ENCODE data around the gene SLC39A11. TPM values are rescaled to one million over a fixed set of nuclear protein-coding genes. Genes with fewer than 3 reads are reported as not detected.

The SLC39A11 gene
- total RNA-seq, 1 donor from 2014 or later = 13.2 TPM

GRCh38 chr17:72658675-72659074 lies 433.8 kb downstream of the SLC39A11 start:
- H3K36me3 Mint-ChIP-seq (ENCODE audit: low read depth, unreplicated experiment) = no peaks in the 10 kb centered on the region
- H3K27me3 Mint-ChIP-seq (ENCODE audit: unreplicated experiment) = peaks cover 5% of the 10 kb centered on the region
- no peaks in the 10 kb centered on the region for H3K9me3 Mint-ChIP-seq (ENCODE audit: unreplicated experiment)
- peaks cover 3% of the 10 kb centered on the region for H3K4me1 Mint-ChIP-seq (ENCODE audit: unreplicated experiment)
- no peak overlapping the region for H3K27ac Mint-ChIP-seq (ENCODE audit: unreplicated experiment)
- no peak overlapping the region for H3K4me3 Mint-ChIP-seq (ENCODE audit: unreplicated experiment)
- no peak for DNase-seq (ENCODE audit: low spot score)
- TF ChIP-seq CTCF (IDR thresholded peaks at IDR 0.05; ENCODE audit: unreplicated experiment) = no peak

- no peak for TF ChIP-seq CTCF (IDR thresholded peaks at IDR 0.05; ENCODE audit: unreplicated experiment)
- H3K36me3 Mint-ChIP-seq (ENCODE audit: low read depth, unreplicated experiment) = no peaks in the 10 kb centered on the region
These were observed 434.8 kb downstream of the SLC39A11 start for GRCh38 chr17:72657467-72658317.

GRCh38 chr17:72656130-72656763 lies 436.2 kb downstream of the SLC39A11 start:
- Mint-ChIP-seq H3K9me3 (ENCODE audit: unreplicated experiment) (no peaks in the 10 kb centered on the region), H3K4me1 (ENCODE audit: unreplicated experiment) (peaks cover 5% of the 10 kb centered on the region), H3K27ac (ENCODE audit: unreplicated experiment) (no peak overlapping the region), H3K36me3 (ENCODE audit: low read depth, unreplicated experiment) (no peaks in the 10 kb centered on the region), H3K27me3 (ENCODE audit: unreplicated experiment) (peaks cover 2% of the 10 kb centered on the region), H3K4me3 (ENCODE audit: unreplicated experiment) (no peak overlapping the region)
- no peak for DNase-seq (ENCODE audit: low spot score)
- no peak for TF ChIP-seq CTCF (IDR thresholded peaks at IDR 0.05; ENCODE audit: unreplicated experiment)

More at GRCh38 chr17:72657467-72658317, 434.8 kb downstream of the SLC39A11 start:
- Mint-ChIP-seq H3K4me3 (ENCODE audit: unreplicated experiment) (no peak overlapping the region), H3K9me3 (ENCODE audit: unreplicated experiment) (no peaks in the 10 kb centered on the region), H3K27ac (ENCODE audit: unreplicated experiment) (no peak overlapping the region), H3K4me1 (ENCODE audit: unreplicated experiment) (peaks cover 5% of the 10 kb centered on the region), H3K27me3 (ENCODE audit: unreplicated experiment) (no peaks in the 10 kb centered on the region)
- no peak for DNase-seq (ENCODE audit: low spot score)

GRCh38 chr17:72654706-72655105 lies 437.8 kb downstream of the SLC39A11 start:
- H3K36me3 Mint-ChIP-seq (ENCODE audit: low read depth, unreplicated experiment) = no peaks in the 10 kb centered on the region
- H3K4me3 Mint-ChIP-seq (ENCODE audit: unreplicated experiment) = no peak overlapping the region
- H3K9me3 Mint-ChIP-seq (ENCODE audit: unreplicated experiment) = no peaks in the 10 kb centered on the region

More at GRCh38 chr17:72654706-72655105, 437.8 kb downstream of the SLC39A11 start:
- Mint-ChIP-seq H3K27ac (ENCODE audit: unreplicated experiment) (no peak overlapping the region), H3K4me1 (ENCODE audit: unreplicated experiment) (peaks cover 5% of the 10 kb centered on the region), H3K27me3 (ENCODE audit: unreplicated experiment) (peaks cover 4% of the 10 kb centered on the region)
- no peak for DNase-seq (ENCODE audit: low spot score)
- TF ChIP-seq CTCF (IDR thresholded peaks at IDR 0.05; ENCODE audit: unreplicated experiment) = no peak
